GM12878 (cell line): ENCODE results near the gene NUP62. TPM values are rescaled to one million over a fixed set of nuclear protein-coding genes. Genes with fewer than 3 reads are reported as not detected.

ENCODE experiments used
- ATAC-seq: fragments of 200-7000 bp; cut with Tn5 transposase; 3 replicates; pipeline ENCODE4 v1.9.1; 2020; ENCODE audit warnings: mild to moderate bottlenecking, moderate library complexity
- BruUV-seq: library from RNA; stranded (reverse); fragments of 400-500 nt; replicated peaks from 2 replicates; lab custom pipeline; 2021; lab: Mats Ljungman, UMichigan
- CTCF ChIA-PET: fragments of 300-600 bp; sonication (Branson Sonifier 250); formaldehyde crosslinking; extraction: SDS; loops from one replicate; lab custom pipeline; 2021; ENCODE audit warnings: inconsistent platforms; lab: Yijun Ruan, JAX
- POLR2A ChIA-PET: fragments of 350-600 bp; formaldehyde crosslinking; extraction: SDS; loops from one replicate; lab custom pipeline; 2021; ENCODE audit warnings: inconsistent platforms; lab: Charles Lee
- RAD21 ChIA-PET: fragments of 300-600 bp; sonication (Branson Sonifier 250); formaldehyde crosslinking; loops from one replicate; lab custom pipeline; 2023; ENCODE audit warnings: antibody characterized with exemption; ENCODE audit not compliant: unreplicated experiment; lab: Charles Lee
- SMC1A ChIA-PET: fragments of 300-600 bp; sonication (Branson Sonifier 250); formaldehyde crosslinking; loops from one replicate; lab custom pipeline; 2023; ENCODE audit not compliant: unreplicated experiment, uncharacterized antibody; lab: Charles Lee
- DNase-seq: peaks from one replicate; pipeline ENCODE4 v3.0.0-alpha.2; 2011; ENCODE audit warnings: low read depth, low spot score
- FAIRE-seq: peaks from 3 replicates; lab custom pipeline; 2011; peaks lifted over from hg19 to GRCh38; lab: Jason Lieb, UNC
- H2AFZ ChIP-seq: 2 replicates; pipeline ENCODE4 v1.6.0; 2011; ENCODE audit warnings: low read depth, low read length, control low read depth; ENCODE audit not compliant: control insufficient read depth
- H3K27ac ChIP-seq: 2 replicates; pipeline ENCODE4 v1.5.1; 2011; ENCODE audit warnings: control low read depth; ENCODE audit not compliant: control insufficient read depth, insufficient read depth
- H3K27me3 ChIP-seq, 2 experiments: replicated peaks in 1 of 2; 2 replicates each; pipeline versions ENCODE4 v1.6.0 to v1.6.1; 2011; ENCODE audit warnings: low read length in 1 of 2; ENCODE audit not compliant: control insufficient read depth in 2 of 2, insufficient read depth in 2 of 2
- H3K36me3 ChIP-seq, 2 experiments: 2 replicates each; pipeline ENCODE4 v1.5.1; 2011; ENCODE audit warnings: low read length in 1 of 2; ENCODE audit not compliant: control insufficient read depth in 2 of 2, insufficient read depth in 2 of 2
- H3K4me1 ChIP-seq: 2 replicates; pipeline ENCODE4 v1.6.1; 2011; ENCODE audit warnings: mild to moderate bottlenecking, low read length, moderate library complexity, mixed read lengths; ENCODE audit not compliant: control insufficient read depth, insufficient read depth
- H3K4me2 ChIP-seq: 2 replicates; pipeline ENCODE4 v1.6.0; 2011; ENCODE audit warnings: control low read depth; ENCODE audit not compliant: control insufficient read depth, insufficient read depth
- H3K4me3 ChIP-seq: fragments of 200-600 bp; sonication (generic); 2 replicates; pipeline ENCODE4 v1.5.1; 2016
- H3K79me2 ChIP-seq: 2 replicates; pipeline ENCODE4 v1.6.0; 2011; ENCODE audit warnings: low read length; ENCODE audit not compliant: control insufficient read depth, insufficient read depth
- H3K9ac ChIP-seq: 2 replicates; pipeline ENCODE4 v1.8.0; 2011; ENCODE audit warnings: low read length, control low read depth, mixed read lengths; ENCODE audit not compliant: control insufficient read depth, insufficient read depth
- H3K9me3 ChIP-seq: replicated peaks from 3 replicates; pipeline ENCODE4 v1.5.1; 2011; ENCODE audit warnings: mild to moderate bottlenecking, low read length; ENCODE audit not compliant: control insufficient read depth, insufficient read depth
- H4K20me1 ChIP-seq: 2 replicates; pipeline ENCODE4 v1.6.0; 2011; ENCODE audit not compliant: control insufficient read depth, insufficient read depth
- BRCA1 ChIP-seq: IDR thresholded peaks from 2 replicates; pipeline ENCODE4 v1.6.1; 2011; ENCODE audit warnings: low read depth, low read length, improper control_type of control experiment
- CBX5 ChIP-seq: sonication (generic); IDR thresholded peaks from 2 replicates; pipeline ENCODE4 v1.6.1; 2016; ENCODE audit warnings: low read depth, moderate library complexity, mild to moderate bottlenecking, inconsistent platforms
- CUX1 ChIP-seq: IDR thresholded peaks from 2 replicates; pipeline ENCODE4 v1.6.1; 2012; ENCODE audit warnings: improper control_type of control experiment, low read depth, low read length; ENCODE audit not compliant: insufficient replicate concordance
- ESRRA ChIP-seq: IDR thresholded peaks from 2 replicates; pipeline ENCODE4 v1.6.1; 2012; ENCODE audit warnings: mild to moderate bottlenecking, low read length, improper control_type of control experiment
- HCFC1 ChIP-seq: fragments of 150-350 bp; IDR thresholded peaks from 2 replicates; pipeline ENCODE4 v1.6.1; 2014; ENCODE audit warnings: low read length
- HDAC2 ChIP-seq: fragments of 200-600 bp; sonication (generic); IDR thresholded peaks from 2 replicates; pipeline ENCODE4 v1.6.1; 2017
- MXI1 ChIP-seq: fragments of 150-350 bp; IDR thresholded peaks from 2 replicates; pipeline ENCODE4 v1.6.1; 2011; ENCODE audit warnings: low read depth, mild to moderate bottlenecking, inconsistent platforms, low read length, improper control_type of control experiment
- RAD51 ChIP-seq: fragments of 450-650 bp; IDR thresholded peaks from 2 replicates; pipeline ENCODE4 v1.6.1; 2016; ENCODE audit warnings: moderate library complexity, mild to moderate bottlenecking, inconsistent platforms
- SIN3A ChIP-seq: IDR thresholded peaks from 2 replicates; pipeline ENCODE4 v1.6.1; 2012; ENCODE audit warnings: low read depth, low read length, improper control_type of control experiment
- SMARCA5 ChIP-seq: fragments of 450-650 bp; IDR thresholded peaks from 2 replicates; pipeline ENCODE4 v1.6.1; 2017; ENCODE audit warnings: mild to moderate bottlenecking
- SREBF1 ChIP-seq: IDR thresholded peaks from 2 replicates; pipeline ENCODE4 v1.6.1; 2012; ENCODE audit warnings: mild to moderate bottlenecking, low read length
- STAT1 ChIP-seq: fragments of 450-650 bp; conservative IDR thresholded peaks from 2 replicates; pipeline ENCODE4 v1.6.1; 2014; ENCODE audit warnings: antibody characterized with exemption, mild to moderate bottlenecking
- YY1 ChIP-seq: IDR thresholded peaks from 2 replicates; pipeline ENCODE4 v1.6.1; 2011; ENCODE audit warnings: low read depth, mild to moderate bottlenecking, low read length
- ZNF207 ChIP-seq: fragments of 450-650 bp; IDR thresholded peaks from 2 replicates; pipeline ENCODE4 v1.6.1; 2014; ENCODE audit warnings: antibody characterized with exemption, mild to moderate bottlenecking, borderline replicate concordance
- WGBS: methylation state at CpG from one replicate; pipeline ENCODE4 v1.1.6; 2016; ENCODE audit warnings: low lambda C conversion rate; ENCODE audit not compliant: insufficient replicate concordance, insufficient coverage; ENCODE audit errors: missing lambda C conversion rate; 5-methylcytosine and 5-hydroxymethylcytosine counted together
- in situ Hi-C: fragments of 300-500 bp; cut with MboI; formaldehyde crosslinking; loops from 9 replicates; pipeline ENCODE4 v1.14.3; 2018; ENCODE audit warnings: mixed read lengths
- intact Hi-C: fragments of 100-400 bp; cut with micrococcal nuclease; formaldehyde crosslinking; loops from one replicate; pipeline ENCODE4 v1.14.2; 2022; ENCODE audit not compliant: unreplicated experiment
- polyA plus RNA-seq, 11 experiments: library from polyadenylated mRNA; depleted of rRNA in 4 of 11; unstranded in 6 of 11; stranded (reverse) in 5 of 11; fragments of >200 nt; fragmentation: Nextera tagmentation in 4 of 11; fragmentation: Illumina TruSeq in 1 of 11; extraction: Ambion mirVana in 4 of 11; extraction: Trizol in 1 of 11; gene quantifications; 1 replicate in 1 of 11; 2 replicates in 10 of 11; pipeline versions ENCODE4 v1.2.1 to v1.2.3, GENCODE V29; 2011 to 2016; ENCODE audit warnings: inconsistent platforms in 2 of 11, missing spikeins in 2 of 11, low read depth in 1 of 11
- total RNA-seq, 4 experiments: library from RNA; depleted of rRNA in 3 of 4; stranded (reverse); fragments of >200 nt in 3 of 4; fragmentation: Illumina TruSeq in 1 of 4; extraction: Trizol in 1 of 4; gene quantifications; 2 replicates each; pipeline versions ENCODE4 v1.2.1 to v1.2.3, GENCODE V29; 2013 to 2021
- TF ChIP-seq, protein P1 (sequence below): fragments of 450-650 bp; IDR thresholded peaks from 2 replicates; pipeline ENCODE4 v1.6.1; 2016; ENCODE audit warnings: mild to moderate bottlenecking, moderate library complexity, borderline replicate concordance

Gene NUP62
- total and polyA plus RNA-seq, 10 of the 15 experiments (the other 5 are each of a cell fraction or from before 2014, with no cell fraction given), result 19.5 to 110 (median 66.9) TPM

DNA sequence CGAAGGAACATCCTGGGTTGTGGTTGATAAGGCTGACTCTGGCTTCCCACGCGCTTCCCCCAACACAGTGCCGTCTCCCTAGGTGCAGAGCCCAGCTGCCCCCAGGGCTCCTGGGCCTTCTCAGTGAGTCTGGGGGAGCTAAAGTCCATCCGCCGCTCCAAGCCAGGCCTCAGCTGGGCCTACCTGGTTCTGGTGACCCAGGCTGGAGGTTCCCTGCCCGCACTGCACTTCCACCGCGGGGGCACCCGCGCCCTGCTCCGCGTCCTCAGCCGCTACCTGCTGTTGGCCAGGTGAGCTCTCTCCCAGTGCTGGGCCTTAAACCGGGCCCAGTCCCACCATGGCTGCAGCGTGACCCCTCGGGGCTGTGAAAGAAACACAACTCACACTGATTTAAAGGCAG lies 48.1 kb downstream of the NUP62 start:
- Histone ChIP-seq H3K27ac (no peak overlapping the region), H3K36me3 (peaks cover 8 to 13% of the 10 kb centered on the region in 2 experiments), H3K27me3 (no peaks in the 10 kb centered on the region), H2AFZ (no peak overlapping the region), H3K4me2 (no peak overlapping the region), H3K9ac (no peak overlapping the region), H3K79me2 (peaks cover 8% of the 10 kb centered on the region), H3K9me3 (no peaks in the 10 kb centered on the region; the same call in 2 of the 3 replicates), H3K4me1 (peaks cover 8% of the 10 kb centered on the region), H4K20me1 (no peaks in the 10 kb centered on the region), H3K4me3 (no peak overlapping the region)
- ChIA-PET RAD21 (no interaction called here), SMC1A (no interaction called here), POLR2A (interaction anchor here (1.4 to 1.6 kb wide), 2 partner anchors 12 to 46 kb away, joined by 4 to 5 read pairs; no protein-coding TSS in a partner anchor), CTCF (no interaction called here)
- intact Hi-C loops, result no loop called here
- no TSS peak for BruUV-seq
- in situ Hi-C loops, result loop anchor here (25.0 kb wide), 1 partner anchor 1244 kb away; the partner anchor contains the start of genes CA11 and DBP
- WGBS, result 92% methylated on average over 17 of the region's 17 CpGs
- ATAC-seq, result no peak
- TF ChIP-seq CBX5 (no peak), MXI1 (no peak), YY1 (no peak), RAD51 (no peak), ESRRA (no peak), SMARCA5 (no peak), CUX1 (no peak), SREBF1 (no peak), SIN3A (no peak), STAT1 (no peak), ZNF207 (no peak), HDAC2 (no peak), BRCA1 (no peak), HCFC1 (no peak)
- TF ChIP-seq, protein P1, sequence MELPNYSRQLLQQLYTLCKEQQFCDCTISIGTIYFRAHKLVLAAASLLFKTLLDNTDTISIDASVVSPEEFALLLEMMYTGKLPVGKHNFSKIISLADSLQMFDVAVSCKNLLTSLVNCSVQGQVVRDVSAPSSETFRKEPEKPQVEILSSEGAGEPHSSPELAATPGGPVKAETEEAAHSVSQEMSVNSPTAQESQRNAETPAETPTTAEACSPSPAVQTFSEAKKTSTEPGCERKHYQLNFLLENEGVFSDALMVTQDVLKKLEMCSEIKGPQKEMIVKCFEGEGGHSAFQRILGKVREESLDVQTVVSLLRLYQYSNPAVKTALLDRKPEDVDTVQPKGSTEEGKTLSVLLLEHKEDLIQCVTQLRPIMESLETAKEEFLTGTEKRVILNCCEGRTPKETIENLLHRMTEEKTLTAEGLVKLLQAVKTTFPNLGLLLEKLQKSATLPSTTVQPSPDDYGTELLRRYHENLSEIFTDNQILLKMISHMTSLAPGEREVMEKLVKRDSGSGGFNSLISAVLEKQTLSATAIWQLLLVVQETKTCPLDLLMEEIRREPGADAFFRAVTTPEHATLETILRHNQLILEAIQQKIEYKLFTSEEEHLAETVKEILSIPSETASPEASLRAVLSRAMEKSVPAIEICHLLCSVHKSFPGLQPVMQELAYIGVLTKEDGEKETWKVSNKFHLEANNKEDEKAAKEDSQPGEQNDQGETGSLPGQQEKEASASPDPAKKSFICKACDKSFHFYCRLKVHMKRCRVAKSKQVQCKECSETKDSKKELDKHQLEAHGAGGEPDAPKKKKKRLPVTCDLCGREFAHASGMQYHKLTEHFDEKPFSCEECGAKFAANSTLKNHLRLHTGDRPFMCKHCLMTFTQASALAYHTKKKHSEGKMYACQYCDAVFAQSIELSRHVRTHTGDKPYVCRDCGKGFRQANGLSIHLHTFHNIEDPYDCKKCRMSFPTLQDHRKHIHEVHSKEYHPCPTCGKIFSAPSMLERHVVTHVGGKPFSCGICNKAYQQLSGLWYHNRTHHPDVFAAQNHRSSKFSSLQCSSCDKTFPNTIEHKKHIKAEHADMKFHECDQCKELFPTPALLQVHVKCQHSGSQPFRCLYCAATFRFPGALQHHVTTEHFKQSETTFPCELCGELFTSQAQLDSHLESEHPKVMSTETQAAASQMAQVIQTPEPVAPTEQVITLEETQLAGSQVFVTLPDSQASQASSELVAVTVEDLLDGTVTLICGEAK, result no peak
- no peak for FAIRE-seq
- no peak for DNase-seq
